Breast epithelium (tissue), 3 donors: ENCODE results near the gene MAD1L1.

Experiments
- CTCF ChIP-seq, 3 donors: fragments of 450-650 bp; IDR thresholded peaks; one replicate each; pipeline ENCODE4 v1.5.1; 2016 to 2017; ENCODE audit warnings: antibody characterized with exemption in 3 of 3, mild to moderate bottlenecking in 3 of 3, moderate library complexity in 3 of 3
- POLR2A ChIP-seq: fragments of 450-650 bp; IDR thresholded peaks from one replicate; pipeline ENCODE4 v1.6.1; 2016; ENCODE audit warnings: antibody characterized with exemption, mild to moderate bottlenecking, moderate library complexity

- no peak for TF ChIP-seq POLR2A
- no peak for TF ChIP-seq CTCF (IDR thresholded peaks at IDR 0.05)
These were observed 50.3 kb downstream of the MAD1L1 start for GRCh38 chr7:2182461-2182860.
